ENCODE results near the gene MSS51.

GRCh38 chr10:73406846-73407245 is 26.5 kb downstream of the MSS51 start:
- no peak for TF ChIP-seq POLR2A (IDR thresholded peaks at IDR 0.05; ENCODE audit: borderline replicate concordance, extremely low read depth, insufficient read depth, insufficient read length)
- no peak for TF ChIP-seq REST (IDR thresholded peaks at IDR 0.05; ENCODE audit: low read depth)
- TF ChIP-seq MAX (IDR thresholded peaks at IDR 0.05) = no peak
- no peak for TF ChIP-seq EZH2 (IDR thresholded peaks at IDR 0.05)
- TF ChIP-seq CTCF (IDR thresholded peaks at IDR 0.05 in 2 of 3, conservative IDR thresholded peaks at IDR 0.05 in 1 of 3; ENCODE audit: borderline replicate concordance in 1 of 3, insufficient read depth in 1 of 3, low read depth in 2 of 3, low read length in 2 of 3) = no peak
- TF ChIP-seq FOSL1 (IDR thresholded peaks at IDR 0.05; ENCODE audit: low read depth) = no peak
- no peak for TF ChIP-seq ELF1 (IDR thresholded peaks at IDR 0.05; ENCODE audit: borderline replicate concordance, low read depth)
- no peak for TF ChIP-seq RAD21 (IDR thresholded peaks at IDR 0.05; ENCODE audit: low read depth)
- no peak for TF ChIP-seq POLR2AphosphoS5 (IDR thresholded peaks at IDR 0.05; ENCODE audit: low read depth, low read length)
- TF ChIP-seq CEBPB (IDR thresholded peaks at IDR 0.05; ENCODE audit: low read depth) = no peak
- no peak for TF ChIP-seq EGR1 (IDR thresholded peaks at IDR 0.05; ENCODE audit: low read depth)
- no peak for TF ChIP-seq SIN3A (IDR thresholded peaks at IDR 0.05; ENCODE audit: low read depth)
- TF ChIP-seq ZNF274 (IDR thresholded peaks at IDR 0.05; ENCODE audit: low read depth, low read length) = no peak
